Limb (tissue), 2 donors: Measurements from ENCODE around the gene RFFL.
"Not testable (repeated sequence)": the region's sequence is repeated elsewhere in the genome, so short reads cannot be mapped to it uniquely, and the experiment has no call there.

Experiments used
- DNase-seq, 2 donors: peaks; one replicate each; pipeline ENCODE4 v3.0.0-alpha.2; 2016; ENCODE audit errors: extremely low spot score in 2 of 2

The RFFL gene

DNA sequence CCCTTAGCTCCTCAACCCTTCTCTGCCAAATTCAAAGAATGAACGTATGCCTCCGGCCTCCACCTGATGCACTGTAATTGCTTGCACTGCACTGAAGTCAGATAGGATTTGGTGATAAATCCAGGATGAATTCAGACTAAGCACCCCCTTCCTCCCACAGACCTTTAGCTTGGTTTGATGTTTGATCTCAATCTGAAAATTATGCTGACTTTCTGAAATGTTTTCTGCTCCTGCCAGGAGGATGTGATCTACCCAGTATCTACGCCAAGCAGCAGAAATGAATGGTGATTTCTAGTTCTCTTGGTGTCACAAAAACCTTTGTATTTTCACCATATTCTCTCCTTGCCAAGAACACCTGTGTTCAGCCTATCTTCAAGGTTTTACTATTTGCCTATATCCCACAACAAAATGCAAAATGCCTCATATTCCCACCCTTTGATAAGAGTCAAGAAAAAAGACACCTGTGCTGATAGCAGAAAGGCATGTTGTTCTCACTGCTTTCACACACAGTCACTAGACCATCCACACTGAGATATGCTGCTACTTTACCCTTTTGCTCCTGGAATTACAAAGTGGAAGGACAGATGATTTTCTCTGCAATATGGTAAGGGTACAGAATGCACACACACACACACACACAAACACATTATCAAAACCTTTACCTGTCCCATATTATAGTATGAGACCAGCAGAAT lies 14.7 kb downstream of the RFFL start:
- no peak for DNase-seq

DNA sequence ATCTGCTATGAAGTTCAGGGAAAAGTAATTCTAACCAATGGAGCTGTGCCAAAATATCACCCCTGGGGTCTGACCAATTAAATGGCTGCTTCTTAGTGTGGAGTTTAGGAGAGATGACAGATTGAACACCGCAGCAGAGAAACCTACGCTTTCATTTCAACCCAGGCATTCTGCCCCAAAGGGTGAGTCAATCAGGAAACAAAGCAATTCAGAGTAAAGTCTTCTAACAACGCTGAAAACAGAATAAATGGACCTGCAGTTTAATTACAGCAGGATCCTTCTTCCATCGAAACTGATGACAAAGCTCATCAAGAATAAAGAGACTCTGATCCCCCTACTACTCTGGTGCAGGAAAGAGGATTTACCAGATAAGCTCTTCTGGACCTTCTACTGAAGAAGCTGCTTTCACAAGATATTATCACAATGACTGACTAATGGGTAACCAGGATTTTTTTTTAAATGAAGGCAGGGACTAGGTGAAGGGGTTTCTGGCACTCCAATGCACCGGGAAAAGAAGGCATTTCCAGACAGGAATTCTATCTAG lies 16.7 kb downstream of the RFFL start:
- DNase-seq: peak; percentile 12 to 38

DNA sequence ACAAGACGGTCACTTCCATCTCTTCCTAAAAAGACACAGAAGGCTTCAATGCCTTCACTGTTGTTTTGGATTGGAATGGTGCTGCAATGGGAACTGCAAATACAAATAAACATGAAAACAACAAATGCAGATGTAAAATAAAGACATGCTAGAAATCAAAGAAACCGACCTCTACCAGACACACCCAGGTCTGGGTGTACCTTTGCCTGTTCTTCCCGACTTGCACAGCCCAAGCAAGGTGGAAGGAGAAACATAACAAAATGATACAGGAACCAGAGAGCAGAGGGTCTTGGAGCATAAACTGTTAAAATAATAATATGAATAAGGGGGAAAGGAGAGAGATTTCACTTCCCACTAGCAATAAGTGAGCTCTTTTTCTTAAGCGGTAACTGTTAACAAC lies 17.3 kb downstream of the RFFL start:
- DNase-seq: no peak

DNA sequence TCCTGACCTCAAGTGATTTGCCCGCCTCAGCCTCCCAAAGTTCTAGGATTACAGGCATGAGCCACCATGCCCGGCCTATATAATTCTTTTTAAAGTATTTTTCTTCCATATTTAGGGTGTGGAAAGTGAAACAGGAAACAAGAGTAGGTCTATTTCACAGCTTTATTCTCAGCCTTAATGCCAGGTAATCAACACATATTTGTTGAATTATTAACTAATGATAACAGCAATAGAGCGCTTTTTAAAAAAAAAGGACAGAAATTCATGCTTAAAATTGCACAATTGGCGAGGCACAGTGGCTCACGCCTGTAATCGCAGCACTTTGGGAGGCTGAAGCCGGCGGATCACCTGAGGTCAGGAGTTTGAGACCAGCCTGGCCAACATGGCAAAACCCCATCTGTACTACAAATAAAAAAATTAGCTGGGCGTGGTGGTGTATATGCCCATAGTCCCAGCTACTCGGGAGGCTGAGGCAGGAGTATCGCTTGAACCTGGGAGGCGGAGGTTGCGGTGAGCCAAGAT lies 18.0 kb downstream of the RFFL start:
- not testable (repeated sequence) for DNase-seq

DNA sequence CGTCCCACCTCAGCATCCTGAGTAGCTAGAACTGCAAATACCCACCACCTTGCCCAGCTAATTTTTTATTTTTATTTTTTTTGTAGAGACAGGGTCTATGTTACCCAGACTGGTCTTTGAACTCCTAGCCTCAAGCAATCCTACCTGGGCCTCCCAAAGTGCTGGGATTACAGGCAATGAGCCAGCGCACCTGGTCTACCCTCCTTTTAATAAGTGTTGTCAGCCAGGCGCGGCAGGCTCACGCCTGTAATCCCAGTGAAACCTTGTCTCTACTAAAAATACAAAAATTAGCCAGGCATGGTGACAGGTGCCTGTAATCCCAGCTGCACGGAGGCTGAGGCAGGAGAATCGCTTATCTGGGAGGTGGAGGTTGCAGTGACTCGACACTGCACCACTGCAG lies 19.3 kb downstream of the RFFL start:
- DNase-seq: no peak

DNA sequence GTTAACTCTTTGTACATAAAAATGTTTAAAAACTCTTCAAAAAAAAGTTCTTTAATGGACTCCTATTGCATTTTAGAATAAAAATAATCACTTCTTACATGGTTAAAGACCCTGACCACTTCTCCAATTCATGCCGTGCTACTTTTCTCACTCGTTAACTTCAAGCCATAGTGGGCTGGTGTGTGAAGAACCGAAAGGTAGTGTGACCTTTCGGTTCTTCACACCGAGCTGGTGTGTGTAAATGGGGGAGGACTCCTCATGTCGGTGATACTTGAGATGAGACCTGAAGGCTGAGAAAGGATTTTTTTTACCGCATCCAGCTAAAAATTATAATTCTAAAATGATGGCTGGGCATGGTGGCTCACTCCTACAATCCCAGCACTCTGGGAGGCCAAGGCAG lies 22.1 kb downstream of the RFFL start:
- no peak for DNase-seq

DNA sequence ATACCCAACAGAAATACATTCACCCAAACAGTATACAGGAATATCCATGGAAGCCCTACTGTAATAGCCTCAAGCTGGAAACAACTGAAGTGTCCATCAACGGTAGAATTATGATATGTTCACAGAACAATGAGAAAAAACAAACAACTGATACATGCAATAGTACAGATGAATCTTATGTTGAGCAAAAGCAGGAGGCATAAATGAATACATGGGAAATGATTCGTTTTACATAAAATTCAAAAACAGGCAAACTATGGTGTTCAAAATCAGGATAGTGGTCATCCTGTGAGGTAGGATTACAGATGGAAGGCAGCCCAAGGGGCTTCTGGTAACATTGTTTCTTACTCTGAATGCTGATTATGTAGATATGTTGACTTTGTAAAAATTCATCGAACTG lies 25.1 kb downstream of the RFFL start:
- no peak for DNase-seq

DNA sequence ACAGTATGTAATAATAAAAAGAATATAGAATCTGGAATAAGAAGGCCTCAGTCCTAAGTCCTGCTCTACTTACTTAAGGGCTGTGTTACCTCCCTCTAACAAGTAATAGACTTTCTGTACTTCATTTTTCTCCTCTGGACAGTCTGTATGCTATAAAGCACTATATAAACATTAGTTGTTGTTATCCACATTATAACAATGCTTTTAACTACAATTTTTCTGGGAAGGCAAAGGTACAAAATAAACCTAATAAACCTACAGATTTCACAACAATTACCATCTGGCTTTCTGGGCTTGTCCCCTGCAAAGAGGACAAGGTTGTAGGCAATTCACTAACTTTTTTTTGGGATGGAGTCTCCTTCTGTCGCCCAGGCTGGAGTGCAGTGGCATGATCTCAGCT lies 32.7 kb downstream of the RFFL start:
- DNase-seq: no peak

DNA sequence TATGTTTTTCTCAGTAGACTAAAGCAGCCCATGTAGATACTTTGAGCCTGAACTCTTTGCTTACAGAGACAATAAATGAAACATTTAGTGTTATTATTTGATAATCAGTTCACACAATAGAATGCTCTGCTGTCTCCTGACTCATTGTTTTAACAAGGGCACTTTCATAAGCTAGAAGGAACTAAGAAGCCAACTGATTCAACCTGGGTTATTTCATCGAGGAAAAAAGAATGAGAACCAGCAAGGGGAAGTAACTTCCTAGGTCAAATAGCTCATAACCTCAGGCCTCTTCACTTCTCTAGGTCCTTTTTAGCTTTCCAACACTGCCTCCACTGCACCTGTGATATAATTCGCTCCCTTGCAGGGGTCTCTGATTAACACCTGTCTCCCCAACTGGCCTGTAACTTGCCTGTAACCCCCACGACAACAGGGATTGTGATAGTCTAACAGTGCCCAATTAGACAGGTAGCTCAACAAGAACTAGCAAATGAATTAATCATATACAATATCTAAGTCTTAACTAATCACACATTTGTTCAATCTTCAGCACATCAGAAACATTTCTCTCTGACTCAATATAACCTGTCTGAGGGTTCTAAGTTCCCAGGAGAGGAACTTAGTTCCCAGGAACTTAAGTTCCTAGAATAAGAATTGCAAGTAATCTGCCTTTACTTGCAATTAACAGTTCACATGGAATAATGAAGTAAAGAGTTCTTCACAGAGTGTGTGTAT lies 34.8 kb downstream of the RFFL start:
- DNase-seq: no peak

DNA sequence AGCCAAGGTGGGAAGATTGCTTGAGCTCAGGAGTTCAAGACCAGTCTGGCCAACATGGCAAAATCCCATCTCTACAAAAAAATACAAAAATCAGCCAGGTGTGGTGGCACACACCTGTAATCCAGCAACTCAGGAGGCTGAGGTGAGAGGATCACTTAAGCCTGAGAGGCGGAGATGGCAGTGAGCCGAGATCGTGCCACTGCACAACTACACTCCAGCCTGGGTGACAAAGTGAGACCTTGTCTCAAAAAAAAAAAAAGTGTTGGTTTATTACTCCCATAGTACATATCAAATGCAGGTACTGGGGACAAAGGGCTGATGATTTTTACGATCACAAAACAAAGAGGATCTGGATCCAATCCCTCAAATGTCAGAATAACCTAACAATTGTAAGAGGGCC lies 35.4 kb downstream of the RFFL start:
- not testable (repeated sequence) for DNase-seq

DNA sequence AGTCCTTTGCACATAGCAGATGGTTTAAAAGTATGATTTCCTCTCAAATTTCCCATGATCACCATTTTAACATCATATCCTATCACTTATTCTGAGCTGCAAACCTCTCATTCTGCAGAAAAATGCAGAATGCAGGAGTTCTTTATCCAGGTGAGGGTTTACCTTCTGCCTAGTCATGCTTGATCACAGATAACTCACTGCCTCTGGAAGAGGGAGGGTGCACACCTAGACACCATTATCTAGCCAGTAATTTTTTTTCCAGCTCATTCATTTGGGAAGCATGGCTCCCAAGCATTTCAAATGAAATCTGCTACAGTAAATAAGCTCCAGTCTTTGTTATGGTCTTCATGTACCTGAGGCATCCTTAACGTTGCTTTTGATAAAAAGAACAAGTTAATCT lies 38.0 kb downstream of the RFFL start:
- DNase-seq: no peak

DNA sequence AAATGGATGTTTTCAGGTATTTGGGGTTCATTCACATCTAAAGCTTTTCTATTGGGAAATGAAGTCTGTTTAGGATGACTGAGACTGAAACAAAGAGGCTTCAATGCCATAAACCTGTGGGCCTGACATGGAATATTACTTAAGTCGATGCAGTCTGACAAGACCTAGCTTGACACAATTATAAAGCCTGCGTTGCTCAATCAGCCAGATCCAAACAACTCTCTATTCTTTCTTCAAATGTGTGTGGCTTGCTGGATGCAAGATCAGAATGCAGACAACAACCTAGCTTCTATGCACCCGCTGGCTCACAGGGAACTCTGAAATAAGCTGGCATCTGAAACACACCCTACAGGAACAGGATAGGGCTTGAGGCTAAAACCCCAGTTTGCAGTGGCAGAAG lies 40.0 kb downstream of the RFFL start:
- no peak for DNase-seq

DNA sequence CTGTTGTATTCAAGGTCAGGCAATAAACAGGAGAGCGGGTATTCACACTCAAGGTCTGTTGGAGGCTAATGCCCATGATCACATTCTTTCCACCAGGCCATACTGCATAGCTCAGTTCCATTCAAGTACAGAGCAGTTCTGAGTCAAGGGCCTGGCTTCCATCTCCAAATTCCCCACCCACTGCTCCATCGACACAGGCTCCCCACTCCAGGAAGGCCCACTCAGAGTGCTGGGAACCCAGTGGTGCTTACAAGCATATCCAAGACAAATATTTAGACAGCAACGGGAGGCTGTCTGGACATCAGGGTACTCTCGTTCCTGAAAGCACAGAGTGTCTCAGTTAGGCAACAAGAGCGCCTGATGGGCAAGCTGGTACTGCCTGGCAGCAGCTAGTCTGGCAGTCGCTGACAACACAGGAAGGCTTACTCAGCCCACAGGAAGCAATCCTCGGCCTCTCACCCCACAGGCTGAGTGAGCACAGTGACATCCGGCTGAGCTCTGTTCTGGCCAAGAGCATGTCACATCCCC lies 40.9 kb downstream of the RFFL start:
- DNase-seq: no peak

DNA sequence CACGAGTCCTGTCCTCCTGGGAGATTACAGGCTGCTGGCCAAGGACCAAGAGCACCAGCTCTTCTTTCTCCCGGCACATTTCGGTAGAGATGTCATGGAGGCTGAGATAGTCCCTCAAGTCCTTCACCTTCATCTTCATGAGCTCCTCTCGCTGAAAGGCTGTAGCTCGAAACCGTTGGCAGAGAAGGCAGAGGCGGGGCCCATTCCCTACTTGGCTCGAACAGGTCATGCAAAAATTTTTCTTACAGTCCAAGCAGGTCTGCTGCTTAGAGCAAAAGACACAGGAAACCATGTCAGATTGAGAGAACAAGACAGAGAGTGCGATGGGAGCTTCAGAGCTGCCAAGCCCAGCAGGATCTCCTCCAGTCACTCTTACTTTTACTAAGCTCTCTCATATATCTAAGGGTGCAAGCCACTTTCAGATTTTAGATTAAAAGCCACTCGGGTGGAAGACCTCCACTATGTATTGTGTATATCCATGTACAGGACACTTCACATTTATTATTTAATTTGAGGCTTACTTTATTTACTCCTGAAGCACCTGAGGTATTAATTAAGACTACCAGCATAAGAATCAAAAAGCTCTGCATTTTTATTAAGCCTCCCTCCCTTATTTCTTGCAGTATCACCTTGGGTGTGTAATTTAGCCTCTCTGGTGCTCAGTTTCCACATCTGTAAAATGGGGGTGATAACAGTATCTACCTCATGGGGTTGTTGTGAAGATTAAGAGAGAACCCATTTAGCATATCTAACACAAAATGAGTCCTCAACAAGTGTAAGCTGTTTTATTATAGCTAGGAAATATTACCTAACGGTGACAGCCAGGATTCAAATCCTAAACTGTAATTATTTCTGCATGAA lies 41.8 kb downstream of the RFFL start:
- DNase-seq: no peak

DNA sequence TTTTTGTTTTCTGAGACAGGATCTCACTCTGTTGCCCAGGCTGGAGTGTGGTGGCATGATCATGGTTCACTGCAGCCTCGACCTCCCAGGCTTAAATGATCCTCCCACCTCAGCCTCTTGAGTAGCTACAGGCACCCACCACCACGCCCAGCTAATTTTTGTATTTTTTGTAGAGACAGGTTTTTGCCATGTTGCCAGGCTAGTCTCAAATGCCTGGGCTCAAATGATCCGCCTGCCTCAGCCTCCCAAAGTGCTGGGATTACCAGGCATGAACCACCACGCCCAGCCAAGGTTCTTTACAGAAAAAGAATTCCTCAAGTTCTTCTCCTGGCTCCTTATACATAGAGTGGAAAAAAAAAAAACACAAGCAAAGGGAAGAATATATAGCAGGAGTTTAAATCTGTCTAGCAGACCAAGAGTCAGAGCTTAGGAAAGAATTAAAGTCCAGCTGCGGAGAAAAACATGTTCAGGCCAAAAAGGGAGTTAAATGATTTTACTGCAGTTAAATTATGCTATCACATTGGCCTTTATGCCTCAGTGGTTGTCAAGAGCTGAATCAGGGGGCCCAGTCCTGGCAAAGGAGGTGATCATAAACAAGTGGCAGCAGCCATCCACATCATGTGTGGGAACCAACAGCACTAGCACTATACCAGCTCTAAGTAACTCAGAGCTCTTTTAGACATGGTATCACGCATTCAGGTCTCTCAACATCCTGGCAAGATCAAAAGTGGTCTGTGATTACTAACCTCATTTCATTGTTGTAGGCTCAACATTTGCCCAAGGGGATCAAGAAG lies 43.9 kb downstream of the RFFL start:
- no peak for DNase-seq

DNA sequence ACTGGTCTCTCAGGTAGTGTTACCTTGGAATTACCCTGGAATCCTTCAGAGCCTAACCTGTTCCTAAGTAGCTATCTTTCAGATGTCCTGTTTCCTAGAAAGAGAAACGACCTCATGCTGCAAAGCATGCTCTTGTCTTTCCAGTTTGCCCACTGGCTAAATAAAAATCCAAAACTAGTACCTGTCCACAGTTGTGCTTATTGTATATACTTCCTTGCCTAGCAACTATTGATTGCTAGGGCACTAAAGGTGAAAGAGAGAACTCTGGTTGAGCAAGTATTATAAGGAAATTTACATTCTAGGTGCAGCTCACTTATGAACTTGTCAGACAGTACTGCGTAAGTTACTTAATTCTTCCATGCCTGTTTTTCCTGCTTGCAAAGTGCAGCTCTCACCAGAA lies 44.7 kb downstream of the RFFL start:
- no peak for DNase-seq

DNA sequence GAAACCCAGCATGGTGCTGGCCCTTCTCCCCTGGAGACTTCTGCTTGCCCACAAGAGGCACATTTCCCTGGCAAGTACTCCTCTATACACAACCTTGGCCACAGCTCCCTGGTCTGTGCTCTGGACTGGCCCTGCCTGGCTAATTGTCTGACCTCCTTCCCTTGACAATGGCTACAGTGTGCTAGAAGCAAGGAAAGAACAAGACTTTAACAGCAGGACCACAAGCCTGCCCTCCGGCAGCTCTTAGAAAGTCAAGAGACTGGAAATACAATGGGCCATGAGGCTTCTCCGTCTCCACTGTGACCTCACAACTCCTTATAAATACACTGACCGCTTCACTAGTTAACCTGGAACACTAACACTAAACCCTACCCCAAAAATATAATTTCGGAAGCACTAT lies 46.5 kb downstream of the RFFL start:
- DNase-seq: no peak

DNA sequence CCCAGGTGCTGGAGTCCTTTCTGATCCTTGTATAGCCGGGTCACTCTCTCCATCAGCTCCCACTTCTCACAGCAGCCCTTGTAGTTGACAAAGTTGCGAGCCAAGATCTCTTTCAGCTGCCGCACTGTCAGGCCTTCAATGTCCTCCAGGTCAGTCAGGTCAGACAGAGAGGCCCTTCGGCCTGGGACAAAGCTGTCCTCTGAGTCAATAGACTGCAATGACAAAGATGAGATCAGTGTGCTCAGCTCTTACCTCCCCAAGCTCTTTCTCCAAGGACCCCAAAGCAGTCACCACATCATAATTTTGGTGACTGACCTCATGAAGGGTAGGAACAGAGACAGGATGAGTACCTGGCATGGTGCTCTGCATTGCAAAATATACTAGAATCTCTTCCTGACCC lies 47.1 kb downstream of the RFFL start:
- no peak for DNase-seq

DNA sequence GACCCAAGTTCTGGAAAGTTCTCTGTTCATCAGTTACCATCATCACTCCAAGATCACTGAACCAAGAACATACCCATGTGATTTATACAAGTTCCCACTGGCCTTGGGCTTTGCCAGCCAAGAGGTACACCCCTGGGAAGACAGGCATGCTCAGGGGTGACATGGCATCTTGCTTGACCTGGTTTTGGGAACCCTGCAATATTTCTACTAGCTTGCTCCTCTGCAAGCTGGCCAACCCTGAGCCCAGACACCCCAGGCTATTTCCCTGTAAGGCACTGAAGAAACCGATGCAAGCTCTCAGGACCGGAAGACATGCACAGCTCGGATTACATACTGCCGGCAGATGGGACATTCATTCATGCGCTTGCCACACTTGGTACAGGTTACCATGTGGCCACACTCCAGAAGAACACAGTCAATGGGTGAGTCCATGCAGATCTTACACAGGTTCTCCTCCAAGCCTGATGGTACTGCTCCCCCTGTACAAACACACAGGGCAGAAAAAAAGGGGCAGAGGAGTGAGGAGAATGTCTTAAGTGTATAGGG lies 51.8 kb downstream of the RFFL start:
- no peak for DNase-seq

DNA sequence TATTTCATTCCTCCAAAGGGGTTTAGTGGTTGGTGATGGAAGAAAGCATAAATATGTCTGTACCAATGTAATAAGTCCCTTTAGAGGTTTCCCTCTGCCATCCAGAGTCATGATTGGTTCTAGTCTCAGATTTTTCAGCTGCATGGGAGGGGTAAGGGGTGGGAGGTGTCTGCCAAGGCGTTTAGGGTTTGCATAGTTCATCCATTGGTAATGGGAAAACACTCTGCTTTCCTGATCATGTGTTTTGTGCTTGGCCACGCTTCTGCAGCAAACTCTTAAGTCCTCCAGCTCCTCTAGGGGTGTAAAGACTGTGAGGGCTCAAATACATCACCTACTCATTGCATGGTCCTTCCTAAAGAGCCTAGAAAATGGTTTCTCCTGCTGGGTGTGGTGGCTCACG lies 53.4 kb downstream of the RFFL start:
- no peak for DNase-seq

DNA sequence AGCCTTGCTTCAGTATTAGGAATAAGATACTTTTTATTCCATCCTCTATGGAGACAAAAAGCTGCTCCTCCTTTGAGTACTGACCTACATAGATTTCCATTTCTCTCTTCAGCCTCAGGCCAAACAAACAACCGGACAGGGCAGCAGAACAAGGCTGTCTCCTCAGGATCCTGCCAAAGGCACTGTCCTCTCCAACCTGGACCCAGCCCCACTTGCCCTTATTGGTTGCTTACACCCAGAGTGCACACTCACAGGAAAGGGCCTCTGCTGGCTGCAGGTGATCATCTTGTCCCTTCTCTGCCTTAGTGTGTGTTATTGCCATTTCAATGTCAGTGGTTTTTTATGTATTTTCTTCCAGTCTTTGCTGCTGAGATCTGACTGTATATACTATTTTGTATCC lies 56.5 kb downstream of the RFFL start:
- DNase-seq: no peak
